Retinal pigment epithelial cell (primary cell): ENCODE results near the gene KCNJ6.

Experiments used
- DNase-seq: peaks from one replicate; pipeline ENCODE4 v3.0.0-alpha.2; 2010; ENCODE audit warnings: low read depth
- H3K4me3 ChIP-seq: 2 replicates; pipeline ENCODE4 v1.5.1; 2011; ENCODE audit warnings: mild to moderate bottlenecking, low read length, control low read depth, moderate library complexity
- TF ChIP-seq, protein P1 (sequence below): conservative IDR thresholded peaks from 2 replicates; pipeline ENCODE4 v1.5.1; 2011; ENCODE audit warnings: low read depth, low read length, control low read depth, inconsistent platforms

KCNJ6 gene

DNA sequence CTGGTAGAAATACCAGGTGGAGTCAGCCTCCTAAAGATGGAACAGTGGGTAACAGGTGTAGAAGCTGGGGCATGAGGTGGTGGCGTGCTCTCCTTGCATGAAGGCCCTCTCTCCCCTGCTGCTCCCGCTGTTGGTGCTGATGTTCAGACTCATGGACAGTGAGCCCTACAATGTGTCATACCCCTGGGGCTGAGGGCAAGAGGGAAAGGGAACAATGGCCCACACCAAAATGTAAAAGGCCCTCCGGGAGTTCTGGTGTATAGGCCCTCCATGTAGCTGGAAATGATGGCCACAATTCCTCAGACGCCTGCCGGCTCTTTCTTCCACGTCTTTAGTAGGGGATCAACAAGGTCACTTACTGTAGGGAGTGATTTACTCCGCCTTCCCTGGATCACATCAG is 354.8 kb downstream of the KCNJ6 start:
- no peak for DNase-seq
- TF ChIP-seq, protein P1, sequence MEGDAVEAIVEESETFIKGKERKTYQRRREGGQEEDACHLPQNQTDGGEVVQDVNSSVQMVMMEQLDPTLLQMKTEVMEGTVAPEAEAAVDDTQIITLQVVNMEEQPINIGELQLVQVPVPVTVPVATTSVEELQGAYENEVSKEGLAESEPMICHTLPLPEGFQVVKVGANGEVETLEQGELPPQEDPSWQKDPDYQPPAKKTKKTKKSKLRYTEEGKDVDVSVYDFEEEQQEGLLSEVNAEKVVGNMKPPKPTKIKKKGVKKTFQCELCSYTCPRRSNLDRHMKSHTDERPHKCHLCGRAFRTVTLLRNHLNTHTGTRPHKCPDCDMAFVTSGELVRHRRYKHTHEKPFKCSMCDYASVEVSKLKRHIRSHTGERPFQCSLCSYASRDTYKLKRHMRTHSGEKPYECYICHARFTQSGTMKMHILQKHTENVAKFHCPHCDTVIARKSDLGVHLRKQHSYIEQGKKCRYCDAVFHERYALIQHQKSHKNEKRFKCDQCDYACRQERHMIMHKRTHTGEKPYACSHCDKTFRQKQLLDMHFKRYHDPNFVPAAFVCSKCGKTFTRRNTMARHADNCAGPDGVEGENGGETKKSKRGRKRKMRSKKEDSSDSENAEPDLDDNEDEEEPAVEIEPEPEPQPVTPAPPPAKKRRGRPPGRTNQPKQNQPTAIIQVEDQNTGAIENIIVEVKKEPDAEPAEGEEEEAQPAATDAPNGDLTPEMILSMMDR, result no peak

DNA sequence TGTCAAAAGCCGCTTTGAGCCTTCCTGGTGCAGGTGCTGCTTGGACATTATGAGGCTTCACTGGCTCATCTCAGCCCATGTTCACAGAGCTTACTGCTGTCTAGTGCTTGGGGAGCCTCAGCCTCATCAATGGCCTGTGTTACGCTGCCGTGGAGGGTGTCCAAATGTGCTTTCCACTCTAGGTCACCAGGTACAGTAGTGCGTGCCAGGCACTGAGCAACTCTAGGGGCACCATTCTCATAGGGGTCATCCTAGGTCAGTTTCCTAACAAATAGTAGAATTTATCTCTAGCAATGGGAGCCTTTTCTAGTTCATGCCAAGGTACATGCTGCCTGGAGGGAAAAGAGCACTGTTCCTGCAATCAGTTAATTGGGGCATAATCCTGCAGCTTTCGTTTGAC is 355.9 kb downstream of the KCNJ6 start:
- H3K4me3 ChIP-seq, result no peak overlapping the region
- no peak for DNase-seq
- TF ChIP-seq, protein P1, result no peak

More for the DNA sequence above, 354.8 kb downstream of the KCNJ6 start:
- H3K4me3 ChIP-seq, result no peak overlapping the region

DNA sequence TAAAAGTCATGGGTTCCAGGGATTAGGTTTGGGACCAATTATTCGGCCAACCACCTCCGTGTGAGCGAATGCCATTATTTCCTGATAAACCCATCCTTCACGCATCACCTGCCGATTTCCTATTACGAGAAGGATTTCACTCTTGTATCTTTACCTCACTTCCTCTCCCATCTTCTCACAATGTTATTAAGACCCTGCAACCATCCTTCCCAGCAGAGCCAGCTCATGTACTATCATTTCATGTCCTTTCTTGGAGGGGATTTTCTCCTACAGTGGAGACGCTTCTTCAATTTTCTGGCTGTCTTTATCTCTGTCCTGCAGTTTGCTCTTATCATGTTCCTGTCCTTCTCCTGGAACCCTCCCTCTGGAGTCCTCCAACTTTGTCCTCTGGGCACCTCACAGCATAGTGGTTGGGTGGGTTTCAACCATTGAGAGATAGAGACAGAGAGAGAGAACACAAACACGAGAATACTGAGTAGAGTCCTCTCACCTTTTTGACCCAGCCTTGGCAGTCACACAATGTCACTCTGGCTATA is 357.5 kb downstream of the KCNJ6 start:
- H3K4me3 ChIP-seq, result no peak overlapping the region
- DNase-seq, result no peak
- TF ChIP-seq, protein P1, result no peak
